ENCODE results near the gene VARS2. TPM values are rescaled to one million over a fixed set of nuclear protein-coding genes. Genes with fewer than 3 reads are reported as not detected.

VARS2 gene
- total and polyA plus RNA-seq, 2 donors (not counting 1 experiment from before 2014, with no cell fraction given) = 27.1 to 41.6 TPM

DNA sequence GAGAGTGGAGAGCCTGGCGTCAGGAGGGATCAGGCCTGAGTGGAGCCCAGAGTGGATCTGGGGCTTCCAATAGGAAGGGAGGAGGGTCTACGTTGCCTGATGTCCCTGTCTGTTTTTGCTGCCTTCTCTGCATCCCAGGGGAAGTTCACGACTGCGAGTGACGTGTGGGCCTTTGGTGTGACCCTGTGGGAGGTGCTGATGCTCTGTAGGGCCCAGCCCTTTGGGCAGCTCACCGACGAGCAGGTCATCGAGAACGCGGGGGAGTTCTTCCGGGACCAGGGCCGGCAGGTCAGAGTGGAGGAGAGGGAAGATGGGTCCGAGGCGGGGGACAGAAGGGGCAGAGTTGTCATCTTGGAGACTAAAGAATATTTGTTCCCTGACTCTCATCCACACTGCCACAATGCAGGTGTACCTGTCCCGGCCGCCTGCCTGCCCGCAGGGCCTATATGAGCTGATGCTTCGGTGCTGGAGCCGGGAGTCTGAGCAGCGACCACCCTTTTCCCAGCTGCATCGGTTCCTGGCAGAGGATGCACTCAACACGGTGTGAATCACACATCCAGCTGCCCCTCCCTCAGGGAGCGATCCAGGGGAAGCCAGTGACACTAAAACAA is 15.2 kb upstream of the VARS2 start:
- no peak overlapping the region for H3K4me2 ChIP-seq (replicated peaks; ENCODE audit: low read depth, low read length, poor library complexity, severe bottlenecking)
- DNase-seq (no peak), ATAC-seq (ENCODE audit: low read depth) (no peak)
- Mint-ChIP-seq H3K4me1 (peaks cover 15% of the 10 kb centered on the region), H3K9me3 (ENCODE audit: insufficient read depth) (no peaks in the 10 kb centered on the region), H3K27ac (no peak overlapping the region), H3K27me3 (no peaks in the 10 kb centered on the region), H3K4me3 (no peak overlapping the region)
- H3K79me2 ChIP-seq (ENCODE audit: control insufficient read depth, insufficient read depth, low read length) = no peaks in the 10 kb centered on the region
- WGBS (ENCODE audit: insufficient coverage) = 94% methylated on average over 18 of the region's 23 CpGs
- no peaks in the 10 kb centered on the region for H3K9me3 ChIP-seq (ENCODE audit: control extremely low read depth in 1 of 3, control insufficient read depth in 2 of 3, insufficient read depth in 1 of 3, low read length in 2 of 3)
- H3K4me1 ChIP-seq (ENCODE audit: control insufficient read depth in 2 of 2, insufficient read depth in 2 of 2, low read length in 2 of 2) = peaks cover 17 to 18% of the 10 kb centered on the region in 2 donors
- H3K27me3 ChIP-seq (replicated peaks in 1 of 4; ENCODE audit: control extremely low read depth in 1 of 4, control insufficient read depth in 3 of 4, insufficient read depth in 4 of 4, low read length in 3 of 4) = no peaks in the 10 kb centered on the region
- no peak overlapping the region for H3K4me3 ChIP-seq (ENCODE audit: control extremely low read depth in 1 of 5, extremely low read depth in 1 of 5, insufficient read depth in 1 of 5, low read depth in 2 of 5, low read length in 4 of 5)
- POLR2A ChIA-PET = no interaction called here
- H3K27ac ChIP-seq (ENCODE audit: low read length in 2 of 2) = no peak overlapping the region
- peaks cover 0 to 45% of the 10 kb centered on the region in 2 experiments for H3K36me3 ChIP-seq (replicated peaks in 1 of 2; ENCODE audit: control extremely low read depth in 1 of 2, control insufficient read depth in 1 of 2, extremely low read depth in 1 of 2, insufficient read depth in 2 of 2, low read length in 1 of 2)
- H4K20me1 ChIP-seq (ENCODE audit: control insufficient read depth, insufficient read depth, low read length, poor library complexity, severe bottlenecking) = peaks cover 4% of the 10 kb centered on the region
- TF ChIP-seq, protein P1, sequence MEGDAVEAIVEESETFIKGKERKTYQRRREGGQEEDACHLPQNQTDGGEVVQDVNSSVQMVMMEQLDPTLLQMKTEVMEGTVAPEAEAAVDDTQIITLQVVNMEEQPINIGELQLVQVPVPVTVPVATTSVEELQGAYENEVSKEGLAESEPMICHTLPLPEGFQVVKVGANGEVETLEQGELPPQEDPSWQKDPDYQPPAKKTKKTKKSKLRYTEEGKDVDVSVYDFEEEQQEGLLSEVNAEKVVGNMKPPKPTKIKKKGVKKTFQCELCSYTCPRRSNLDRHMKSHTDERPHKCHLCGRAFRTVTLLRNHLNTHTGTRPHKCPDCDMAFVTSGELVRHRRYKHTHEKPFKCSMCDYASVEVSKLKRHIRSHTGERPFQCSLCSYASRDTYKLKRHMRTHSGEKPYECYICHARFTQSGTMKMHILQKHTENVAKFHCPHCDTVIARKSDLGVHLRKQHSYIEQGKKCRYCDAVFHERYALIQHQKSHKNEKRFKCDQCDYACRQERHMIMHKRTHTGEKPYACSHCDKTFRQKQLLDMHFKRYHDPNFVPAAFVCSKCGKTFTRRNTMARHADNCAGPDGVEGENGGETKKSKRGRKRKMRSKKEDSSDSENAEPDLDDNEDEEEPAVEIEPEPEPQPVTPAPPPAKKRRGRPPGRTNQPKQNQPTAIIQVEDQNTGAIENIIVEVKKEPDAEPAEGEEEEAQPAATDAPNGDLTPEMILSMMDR (IDR thresholded peaks at IDR 0.05) = no peak
- no peak for TF ChIP-seq EZH2 (IDR thresholded peaks at IDR 0.05; ENCODE audit: borderline replicate concordance, insufficient read depth, low read depth, low read length, poor library complexity, severe bottlenecking)
- CTCF ChIA-PET = interaction anchor here (1.0 to 1.3 kb wide), 2 partner anchors 14 to 188 kb away, joined by 3 read pairs; partner anchors contain the start of gene DDR1
- no peak overlapping the region for H2AFZ ChIP-seq (ENCODE audit: insufficient read depth, low read depth, low read length, poor library complexity, severe bottlenecking)
- intact Hi-C loops (cut with micrococcal nuclease) = no loop called here
- no peak overlapping the region for H3K9ac ChIP-seq (ENCODE audit: low read length)

DNA sequence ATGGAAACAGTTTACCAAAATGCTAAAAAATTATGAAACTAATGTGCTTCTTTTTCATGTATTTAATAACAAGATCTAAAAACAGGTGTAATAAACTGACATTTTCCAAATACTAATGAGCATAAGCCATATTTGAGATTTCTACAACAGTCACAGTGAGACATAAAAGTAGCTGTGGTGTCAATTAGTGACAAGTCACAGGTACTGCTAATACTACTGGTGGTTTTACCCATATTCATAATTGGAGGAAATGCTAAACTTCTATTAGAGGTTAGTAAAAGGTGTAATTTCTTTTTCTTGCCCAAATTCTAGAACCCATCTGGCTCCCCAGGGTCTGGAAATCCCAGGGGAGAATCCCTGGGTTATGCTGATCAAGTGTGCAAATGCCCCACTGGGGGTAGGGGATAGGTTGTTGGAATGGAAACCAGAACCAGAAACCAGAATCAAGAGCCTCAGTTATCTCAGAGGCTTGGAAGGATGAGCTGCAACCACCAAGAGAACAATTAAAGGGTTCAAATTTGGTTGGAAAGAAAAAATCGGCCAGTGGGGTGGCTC is 13.1 kb upstream of the VARS2 start:
- no CpG with 5 or more reads among the region's 1 CpG for WGBS (ENCODE audit: insufficient coverage)
- H3K9ac ChIP-seq (ENCODE audit: low read length) = no peak overlapping the region
- TF ChIP-seq, protein P1 (IDR thresholded peaks at IDR 0.05) = no peak
- no peak for TF ChIP-seq EZH2 (IDR thresholded peaks at IDR 0.05; ENCODE audit: borderline replicate concordance, insufficient read depth, low read depth, low read length, poor library complexity, severe bottlenecking)
- Mint-ChIP-seq H3K4me1 (peaks cover 15% of the 10 kb centered on the region), H3K4me3 (no peak overlapping the region), H3K27ac (no peak overlapping the region), H3K9me3 (ENCODE audit: insufficient read depth) (no peaks in the 10 kb centered on the region), H3K27me3 (no peaks in the 10 kb centered on the region)
- no peak for ATAC-seq (ENCODE audit: low read depth)
- no peaks in the 10 kb centered on the region for H3K9me3 ChIP-seq (ENCODE audit: control extremely low read depth in 1 of 3, control insufficient read depth in 2 of 3, insufficient read depth in 1 of 3, low read length in 2 of 3)
- H3K79me2 ChIP-seq (ENCODE audit: control insufficient read depth, insufficient read depth, low read length) = no peaks in the 10 kb centered on the region
- H3K36me3 ChIP-seq (replicated peaks in 1 of 2; ENCODE audit: control extremely low read depth in 1 of 2, control insufficient read depth in 1 of 2, extremely low read depth in 1 of 2, insufficient read depth in 2 of 2, low read length in 1 of 2) = peaks cover 0 to 28% of the 10 kb centered on the region in 2 experiments
- H3K27ac ChIP-seq (ENCODE audit: low read length in 2 of 2) = no peak overlapping the region
- H3K4me1 ChIP-seq (ENCODE audit: control insufficient read depth in 2 of 2, insufficient read depth in 2 of 2, low read length in 2 of 2) = peaks cover 17 to 22% of the 10 kb centered on the region in 2 donors
- no peak overlapping the region for H3K4me3 ChIP-seq (ENCODE audit: control extremely low read depth in 1 of 5, extremely low read depth in 1 of 5, insufficient read depth in 1 of 5, low read depth in 2 of 5, low read length in 4 of 5)
- POLR2A ChIA-PET = no interaction called here
- DNase-seq = no peak
- CTCF ChIA-PET = interaction anchor here (1.2 kb wide), 1 partner anchor 13 kb away, joined by 3 read pairs; the partner anchor contains the start of gene VARS2
- H3K4me2 ChIP-seq (replicated peaks; ENCODE audit: low read depth, low read length, poor library complexity, severe bottlenecking) = no peak overlapping the region
- H3K27me3 ChIP-seq (replicated peaks in 1 of 4; ENCODE audit: control extremely low read depth in 1 of 4, control insufficient read depth in 3 of 4, insufficient read depth in 4 of 4, low read length in 3 of 4) = no peaks in the 10 kb centered on the region
- intact Hi-C loops (cut with micrococcal nuclease) = no loop called here
- H2AFZ ChIP-seq (ENCODE audit: insufficient read depth, low read depth, low read length, poor library complexity, severe bottlenecking) = no peak overlapping the region
- no peaks in the 10 kb centered on the region for H4K20me1 ChIP-seq (ENCODE audit: control insufficient read depth, insufficient read depth, low read length, poor library complexity, severe bottlenecking)

All from B cell (primary cell).